ENCODE data around the gene RAB8B. TPM values are rescaled to one million over a fixed set of nuclear protein-coding genes. Genes with fewer than 3 reads are reported as not detected.

The RAB8B gene
- total RNA-seq, 1 experiment from 2014 or later = 17.6 TPM

- H3K27ac ChIP-seq (ENCODE audit: low read length) = no peak overlapping the region
- ATAC-seq (no peak), DNase-seq (ENCODE audit: low read depth, low spot score) (no peak)
- H3K27me3 ChIP-seq (ENCODE audit: control insufficient read depth, insufficient read depth, low read length) = no peaks in the 10 kb centered on the region
- in situ Hi-C loops (cut with HindIII; ENCODE audit: low pct_unique_long_range_greater_than_20kb, low sequenced_read_pairs) (no loop called here), intact Hi-C loops (cut with micrococcal nuclease; ENCODE audit: unreplicated experiment) (no loop called here)
- H3K4me1 ChIP-seq (ENCODE audit: control insufficient read depth, insufficient read depth, low read length) = no peaks in the 10 kb centered on the region
- CTCF ChIA-PET = no interaction called here
- POLR2A ChIA-PET = no interaction called here
- no peaks in the 10 kb centered on the region for H3K9me3 ChIP-seq (ENCODE audit: control insufficient read depth, insufficient read depth, low read depth, low read length)
- no peak overlapping the region for H3K4me3 ChIP-seq (ENCODE audit: low read depth in 2 of 2, low read length in 2 of 2)
- TF ChIP-seq TCF7L2 (IDR thresholded peaks at IDR 0.05; ENCODE audit: low read depth, low read length) (no peak), SIN3A (IDR thresholded peaks at IDR 0.05; ENCODE audit: borderline replicate concordance, insufficient read depth, low read depth, low read length) (no peak), REST (IDR thresholded peaks at IDR 0.05; ENCODE audit: insufficient read depth in 1 of 2, low read depth in 2 of 2, low read length in 1 of 2) (no peak), POLR2AphosphoS5 (IDR thresholded peaks at IDR 0.05; ENCODE audit: low read depth, low read length) (no peak)
- TF ChIP-seq, protein P1, sequence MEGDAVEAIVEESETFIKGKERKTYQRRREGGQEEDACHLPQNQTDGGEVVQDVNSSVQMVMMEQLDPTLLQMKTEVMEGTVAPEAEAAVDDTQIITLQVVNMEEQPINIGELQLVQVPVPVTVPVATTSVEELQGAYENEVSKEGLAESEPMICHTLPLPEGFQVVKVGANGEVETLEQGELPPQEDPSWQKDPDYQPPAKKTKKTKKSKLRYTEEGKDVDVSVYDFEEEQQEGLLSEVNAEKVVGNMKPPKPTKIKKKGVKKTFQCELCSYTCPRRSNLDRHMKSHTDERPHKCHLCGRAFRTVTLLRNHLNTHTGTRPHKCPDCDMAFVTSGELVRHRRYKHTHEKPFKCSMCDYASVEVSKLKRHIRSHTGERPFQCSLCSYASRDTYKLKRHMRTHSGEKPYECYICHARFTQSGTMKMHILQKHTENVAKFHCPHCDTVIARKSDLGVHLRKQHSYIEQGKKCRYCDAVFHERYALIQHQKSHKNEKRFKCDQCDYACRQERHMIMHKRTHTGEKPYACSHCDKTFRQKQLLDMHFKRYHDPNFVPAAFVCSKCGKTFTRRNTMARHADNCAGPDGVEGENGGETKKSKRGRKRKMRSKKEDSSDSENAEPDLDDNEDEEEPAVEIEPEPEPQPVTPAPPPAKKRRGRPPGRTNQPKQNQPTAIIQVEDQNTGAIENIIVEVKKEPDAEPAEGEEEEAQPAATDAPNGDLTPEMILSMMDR (IDR thresholded peaks at IDR 0.05) = no peak
- H3K36me3 ChIP-seq (ENCODE audit: control insufficient read depth, insufficient read depth, low read length) = no peaks in the 10 kb centered on the region
- BruUV-seq (replicated peaks) = no TSS peak
Measured at GRCh38 chr15:63145426-63145825, 44.0 kb upstream of the RAB8B start.

GRCh38 chr15:63146684-63147083, 42.7 kb upstream of the RAB8B start:
- Histone ChIP-seq H3K27ac (ENCODE audit: low read length) (no peak overlapping the region), H3K9me3 (ENCODE audit: control insufficient read depth, insufficient read depth, low read depth, low read length) (no peaks in the 10 kb centered on the region), H3K36me3 (ENCODE audit: control insufficient read depth, insufficient read depth, low read length) (no peaks in the 10 kb centered on the region), H3K4me1 (ENCODE audit: control insufficient read depth, insufficient read depth, low read length) (no peaks in the 10 kb centered on the region), H3K27me3 (ENCODE audit: control insufficient read depth, insufficient read depth, low read length) (no peaks in the 10 kb centered on the region), H3K4me3 (ENCODE audit: low read depth in 2 of 2, low read length in 2 of 2) (no peak overlapping the region)
- ChIA-PET POLR2A (no interaction called here), CTCF (no interaction called here)
- BruUV-seq (replicated peaks) = no TSS peak
- no peak for TF ChIP-seq SIN3A (IDR thresholded peaks at IDR 0.05; ENCODE audit: borderline replicate concordance, insufficient read depth, low read depth, low read length)
- no peak for TF ChIP-seq REST (IDR thresholded peaks at IDR 0.05; ENCODE audit: insufficient read depth in 1 of 2, low read depth in 2 of 2, low read length in 1 of 2)
- no peak for TF ChIP-seq POLR2AphosphoS5 (IDR thresholded peaks at IDR 0.05; ENCODE audit: low read depth, low read length)
- TF ChIP-seq TCF7L2 (IDR thresholded peaks at IDR 0.05; ENCODE audit: low read depth, low read length) = no peak
- TF ChIP-seq, protein P1 (IDR thresholded peaks at IDR 0.05) = no peak
- in situ Hi-C loops (cut with HindIII; ENCODE audit: low pct_unique_long_range_greater_than_20kb, low sequenced_read_pairs) = no loop called here
- intact Hi-C loops (cut with micrococcal nuclease; ENCODE audit: unreplicated experiment) = no loop called here
- DNase-seq (ENCODE audit: low read depth, low spot score) (no peak), ATAC-seq (no peak)
